Panc1 (cell line): ENCODE results near the gene KIF26B. TPM values are rescaled to one million over a fixed set of nuclear protein-coding genes. Genes with fewer than 3 reads are reported as not detected.

ENCODE experiments used
- ATAC-seq: fragments of 200-7000 bp; cut with Tn5 transposase; 2 replicates; pipeline ENCODE4 v1.9.1; 2020; ENCODE audit warnings: mild to moderate bottlenecking, moderate library complexity
- BruUV-seq: library from RNA; stranded (reverse); fragments of 400-500 nt; replicated peaks from 2 replicates; lab custom pipeline; 2021; lab: Mats Ljungman, UMichigan
- CTCF ChIA-PET: fragments of 300-600 bp; sonication (Branson Sonifier 250); formaldehyde crosslinking; loops from one replicate; lab custom pipeline; 2022; ENCODE audit warnings: antibody characterized with exemption; lab: Charles Lee
- POLR2A ChIA-PET: fragments of 300-600 bp; sonication (Branson Sonifier 250); formaldehyde crosslinking; loops from one replicate; lab custom pipeline; 2022; ENCODE audit warnings: antibody characterized with exemption; lab: Charles Lee
- DNase-seq: peaks from one replicate; pipeline ENCODE4 v3.0.0-alpha.2; 2010; ENCODE audit warnings: low read depth, low spot score
- H3K27ac ChIP-seq: 2 replicates; pipeline ENCODE4 v1.5.1; 2011; ENCODE audit warnings: mild to moderate bottlenecking, low read length, inconsistent platforms
- H3K27me3 ChIP-seq: fragments of 200-500 bp; sonication (Bioruptor generic); 2 replicates; pipeline ENCODE4 v1.6.0; 2014; ENCODE audit warnings: low read length, inconsistent platforms; ENCODE audit not compliant: control insufficient read depth, insufficient read depth
- H3K36me3 ChIP-seq: fragments of 200-500 bp; sonication (Bioruptor generic); 2 replicates; pipeline ENCODE4 v1.5.1; 2014; ENCODE audit warnings: inconsistent platforms, mild to moderate bottlenecking, low read length, moderate library complexity; ENCODE audit not compliant: control insufficient read depth, insufficient read depth
- H3K4me1 ChIP-seq: 2 replicates; pipeline ENCODE4 v1.5.1; 2011; ENCODE audit warnings: inconsistent platforms, mild to moderate bottlenecking, low read length, moderate library complexity; ENCODE audit not compliant: control insufficient read depth, insufficient read depth
- H3K4me3 ChIP-seq, 2 experiments: 2 replicates each; pipeline ENCODE4 v1.5.1; 2011 to 2012; ENCODE audit warnings: low read depth in 2 of 2, low read length in 2 of 2, mild to moderate bottlenecking in 2 of 2, inconsistent platforms in 1 of 2, moderate library complexity in 1 of 2
- H3K9me3 ChIP-seq: fragments of 200-500 bp; sonication (Bioruptor generic); 2 replicates; pipeline ENCODE4 v1.5.1; 2014; ENCODE audit warnings: low read depth, mild to moderate bottlenecking, inconsistent platforms, low read length, moderate library complexity; ENCODE audit not compliant: control insufficient read depth, insufficient read depth
- POLR2AphosphoS5 ChIP-seq: IDR thresholded peaks from 2 replicates; pipeline ENCODE4 v1.6.1; 2012; ENCODE audit warnings: mild to moderate bottlenecking, low read depth, low read length, moderate library complexity
- SIN3A ChIP-seq: IDR thresholded peaks from 2 replicates; pipeline ENCODE4 v1.6.1; 2012; ENCODE audit warnings: low read depth, mild to moderate bottlenecking, low read length, moderate library complexity, borderline replicate concordance; ENCODE audit not compliant: insufficient read depth
- TCF7L2 ChIP-seq: IDR thresholded peaks from 2 replicates; pipeline ENCODE4 v1.6.1; 2011; ENCODE audit warnings: mild to moderate bottlenecking, low read depth, low read length, inconsistent platforms
- in situ Hi-C: cut with HindIII; loops from 2 replicates; pipeline ENCODE4 v1.10.0; 2016; ENCODE audit warnings: low sequenced_read_pairs, low pct_unique_long_range_greater_than_20kb
- intact Hi-C: fragments of 100-400 bp; cut with micrococcal nuclease; formaldehyde crosslinking; loops from one replicate; pipeline ENCODE4 v1.10.0; 2022; ENCODE audit not compliant: unreplicated experiment
- total RNA-seq: library from RNA; stranded (reverse); gene quantifications from one replicate; pipeline ENCODE4 v1.2.1, GENCODE V29; 2021; ENCODE audit not compliant: unreplicated experiment
- TF ChIP-seq, protein P1 (sequence below), 2 experiments: IDR thresholded peaks; 2 replicates each; pipeline ENCODE4 v1.6.1; 2011 to 2012; ENCODE audit warnings: low read depth in 2 of 2, control low read depth in 1 of 2, low read length in 1 of 2, mild to moderate bottlenecking in 1 of 2, moderate library complexity in 1 of 2; ENCODE audit not compliant: insufficient read depth in 1 of 2
- TF ChIP-seq, protein P2 (sequence below): fragments of 450-650 bp; IDR thresholded peaks from 2 replicates; pipeline ENCODE4 v1.5.1; 2017; ENCODE audit warnings: mild to moderate bottlenecking

Gene KIF26B
- total RNA-seq, 1 experiment from 2014 or later = 0.33 TPM

DNA sequence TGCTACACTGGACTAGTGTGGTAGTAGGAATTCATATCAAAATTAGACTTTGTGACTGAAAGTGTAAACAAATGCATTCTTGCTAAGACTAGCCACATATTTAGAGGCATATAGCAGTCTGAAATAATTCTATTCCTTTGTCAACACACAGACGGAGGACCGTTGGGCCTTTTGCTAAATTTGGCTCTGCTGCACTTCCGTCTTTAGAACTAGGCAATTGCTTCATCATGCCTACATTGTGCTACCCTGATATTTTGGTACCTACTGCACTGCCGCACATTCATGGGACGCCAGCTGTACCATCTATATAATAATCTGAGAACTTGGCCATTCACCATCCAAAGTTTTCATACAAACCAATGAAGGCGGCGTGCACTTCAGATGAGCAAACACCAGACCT is 346.8 kb downstream of the KIF26B start:
- Histone ChIP-seq H3K27me3 (no peaks in the 10 kb centered on the region), H3K27ac (no peak overlapping the region), H3K9me3 (no peaks in the 10 kb centered on the region), H3K36me3 (no peaks in the 10 kb centered on the region; the same call in 1 of the 2 replicates), H3K4me3 (no peak overlapping the region), H3K4me1 (no peaks in the 10 kb centered on the region)
- in situ Hi-C loops = no loop called here
- intact Hi-C loops = no loop called here
- DNase-seq (no peak), ATAC-seq (no peak)
- no TSS peak for BruUV-seq
- ChIA-PET POLR2A (no interaction called here), CTCF (no interaction called here)
- TF ChIP-seq SIN3A (no peak), TCF7L2 (no peak), POLR2AphosphoS5 (no peak)
- TF ChIP-seq, protein P1, sequence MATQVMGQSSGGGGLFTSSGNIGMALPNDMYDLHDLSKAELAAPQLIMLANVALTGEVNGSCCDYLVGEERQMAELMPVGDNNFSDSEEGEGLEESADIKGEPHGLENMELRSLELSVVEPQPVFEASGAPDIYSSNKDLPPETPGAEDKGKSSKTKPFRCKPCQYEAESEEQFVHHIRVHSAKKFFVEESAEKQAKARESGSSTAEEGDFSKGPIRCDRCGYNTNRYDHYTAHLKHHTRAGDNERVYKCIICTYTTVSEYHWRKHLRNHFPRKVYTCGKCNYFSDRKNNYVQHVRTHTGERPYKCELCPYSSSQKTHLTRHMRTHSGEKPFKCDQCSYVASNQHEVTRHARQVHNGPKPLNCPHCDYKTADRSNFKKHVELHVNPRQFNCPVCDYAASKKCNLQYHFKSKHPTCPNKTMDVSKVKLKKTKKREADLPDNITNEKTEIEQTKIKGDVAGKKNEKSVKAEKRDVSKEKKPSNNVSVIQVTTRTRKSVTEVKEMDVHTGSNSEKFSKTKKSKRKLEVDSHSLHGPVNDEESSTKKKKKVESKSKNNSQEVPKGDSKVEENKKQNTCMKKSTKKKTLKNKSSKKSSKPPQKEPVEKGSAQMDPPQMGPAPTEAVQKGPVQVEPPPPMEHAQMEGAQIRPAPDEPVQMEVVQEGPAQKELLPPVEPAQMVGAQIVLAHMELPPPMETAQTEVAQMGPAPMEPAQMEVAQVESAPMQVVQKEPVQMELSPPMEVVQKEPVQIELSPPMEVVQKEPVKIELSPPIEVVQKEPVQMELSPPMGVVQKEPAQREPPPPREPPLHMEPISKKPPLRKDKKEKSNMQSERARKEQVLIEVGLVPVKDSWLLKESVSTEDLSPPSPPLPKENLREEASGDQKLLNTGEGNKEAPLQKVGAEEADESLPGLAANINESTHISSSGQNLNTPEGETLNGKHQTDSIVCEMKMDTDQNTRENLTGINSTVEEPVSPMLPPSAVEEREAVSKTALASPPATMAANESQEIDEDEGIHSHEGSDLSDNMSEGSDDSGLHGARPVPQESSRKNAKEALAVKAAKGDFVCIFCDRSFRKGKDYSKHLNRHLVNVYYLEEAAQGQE (IDR thresholded peaks at IDR 0.05; ENCODE audit: insufficient read depth in 1 of 2, low read depth in 2 of 2, low read length in 1 of 2) = no peak
- TF ChIP-seq, protein P2, sequence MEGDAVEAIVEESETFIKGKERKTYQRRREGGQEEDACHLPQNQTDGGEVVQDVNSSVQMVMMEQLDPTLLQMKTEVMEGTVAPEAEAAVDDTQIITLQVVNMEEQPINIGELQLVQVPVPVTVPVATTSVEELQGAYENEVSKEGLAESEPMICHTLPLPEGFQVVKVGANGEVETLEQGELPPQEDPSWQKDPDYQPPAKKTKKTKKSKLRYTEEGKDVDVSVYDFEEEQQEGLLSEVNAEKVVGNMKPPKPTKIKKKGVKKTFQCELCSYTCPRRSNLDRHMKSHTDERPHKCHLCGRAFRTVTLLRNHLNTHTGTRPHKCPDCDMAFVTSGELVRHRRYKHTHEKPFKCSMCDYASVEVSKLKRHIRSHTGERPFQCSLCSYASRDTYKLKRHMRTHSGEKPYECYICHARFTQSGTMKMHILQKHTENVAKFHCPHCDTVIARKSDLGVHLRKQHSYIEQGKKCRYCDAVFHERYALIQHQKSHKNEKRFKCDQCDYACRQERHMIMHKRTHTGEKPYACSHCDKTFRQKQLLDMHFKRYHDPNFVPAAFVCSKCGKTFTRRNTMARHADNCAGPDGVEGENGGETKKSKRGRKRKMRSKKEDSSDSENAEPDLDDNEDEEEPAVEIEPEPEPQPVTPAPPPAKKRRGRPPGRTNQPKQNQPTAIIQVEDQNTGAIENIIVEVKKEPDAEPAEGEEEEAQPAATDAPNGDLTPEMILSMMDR = no peak

GRCh38 chr1:245503548-245503947 is 348.8 kb downstream of the KIF26B start:
- POLR2A ChIA-PET = no interaction called here
- H3K9me3 ChIP-seq = no peaks in the 10 kb centered on the region
- CTCF ChIA-PET = no interaction called here
- no peak overlapping the region for H3K4me3 ChIP-seq
- intact Hi-C loops (no loop called here), in situ Hi-C loops (no loop called here)
- no TSS peak for BruUV-seq
- no peaks in the 10 kb centered on the region for H3K4me1 ChIP-seq
- H3K36me3 ChIP-seq = no peaks in the 10 kb centered on the region
- peaks cover under 1% of the 10 kb centered on the region; the same call in 1 of the 2 replicates for H3K27me3 ChIP-seq
- H3K27ac ChIP-seq = no peak overlapping the region
- TF ChIP-seq, protein P1 (IDR thresholded peaks at IDR 0.05; ENCODE audit: insufficient read depth in 1 of 2, low read depth in 2 of 2, low read length in 1 of 2) = no peak
- TF ChIP-seq SIN3A (no peak), POLR2AphosphoS5 (no peak), TCF7L2 (no peak)
- TF ChIP-seq, protein P2 = no peak
- DNase-seq (no peak), ATAC-seq (no peak)
